Loucy (cell line): ENCODE data around the gene FAM168A.

Experiments used
- H2AFZ ChIP-seq: fragments of 200-600 bp; sonication (generic); 2 replicates; pipeline ENCODE4 v1.6.0; 2016; ENCODE audit warnings: antibody characterized with exemption, mild to moderate bottlenecking, low read length, moderate library complexity
- H3F3A ChIP-seq: fragments of 200-600 bp; 2 replicates; pipeline ENCODE4 v1.6.0; 2016; ENCODE audit warnings: antibody characterized with exemption, low read depth, mild to moderate bottlenecking
- H3K27me3 ChIP-seq: fragments of 200-600 bp; sonication (generic); 2 replicates; pipeline ENCODE4 v1.6.1; 2014; ENCODE audit warnings: low read length, mild to moderate bottlenecking; ENCODE audit not compliant: insufficient read depth, poor library complexity, severe bottlenecking
- H3K36me3 ChIP-seq: fragments of 200-600 bp; sonication (generic); 2 replicates; pipeline ENCODE4 v1.6.1; 2016; ENCODE audit warnings: low read length; ENCODE audit not compliant: insufficient read depth
- H3K4me1 ChIP-seq: fragments of 200-600 bp; sonication (generic); 2 replicates; pipeline ENCODE4 v1.5.1; 2014; ENCODE audit warnings: low read length, mild to moderate bottlenecking; ENCODE audit not compliant: insufficient read depth, poor library complexity, severe bottlenecking
- H3K4me2 ChIP-seq: fragments of 200-600 bp; sonication (generic); 2 replicates; pipeline ENCODE4 v1.6.0; 2014; ENCODE audit warnings: antibody characterized with exemption, low read length, low read depth, mild to moderate bottlenecking; ENCODE audit not compliant: poor library complexity, severe bottlenecking
- H3K4me3 ChIP-seq: fragments of 200-600 bp; sonication (generic); 2 replicates; pipeline ENCODE4 v1.5.1; 2014; ENCODE audit warnings: low read length, mild to moderate bottlenecking, mixed read lengths; ENCODE audit not compliant: poor library complexity, severe bottlenecking
- H3K79me2 ChIP-seq: fragments of 200-600 bp; sonication (generic); 2 replicates; pipeline ENCODE4 v1.6.1; 2014; ENCODE audit warnings: low read length; ENCODE audit not compliant: insufficient read depth
- H3K9ac ChIP-seq: fragments of 200-600 bp; sonication (generic); 2 replicates; pipeline ENCODE4 v1.6.0; 2014; ENCODE audit warnings: mild to moderate bottlenecking, low read depth, low read length, moderate library complexity; ENCODE audit not compliant: poor library complexity, severe bottlenecking
- H3K9me2 ChIP-seq: fragments of 200-600 bp; sonication (generic); replicated peaks from 2 replicates; pipeline ENCODE4 v1.6.1; 2016; ENCODE audit warnings: low read depth, low read length, mixed read lengths
- H3K9me3 ChIP-seq: fragments of 200-600 bp; sonication (generic); 2 replicates; pipeline ENCODE4 v1.6.1; 2014; ENCODE audit warnings: mild to moderate bottlenecking, antibody characterized with exemption, low read length, low read depth; ENCODE audit not compliant: insufficient read depth
- H4K20me1 ChIP-seq: fragments of 200-600 bp; sonication (generic); 2 replicates; pipeline ENCODE4 v1.6.0; 2014; ENCODE audit warnings: antibody characterized with exemption, low read length, mild to moderate bottlenecking; ENCODE audit not compliant: insufficient read depth, poor library complexity, severe bottlenecking
- EZH2phosphoT487 ChIP-seq: fragments of 200-600 bp; IDR thresholded peaks from 2 replicates; pipeline ENCODE4 v1.6.1; 2018; ENCODE audit warnings: antibody characterized with exemption, mild to moderate bottlenecking, moderate library complexity, borderline replicate concordance
- TF ChIP-seq, protein P1 (sequence below): fragments of 200-600 bp; sonication (generic); conservative IDR thresholded peaks from 2 replicates; pipeline ENCODE4 v1.5.1; 2014; ENCODE audit warnings: mild to moderate bottlenecking, antibody characterized with exemption, low read length

The FAM168A gene

DNA sequence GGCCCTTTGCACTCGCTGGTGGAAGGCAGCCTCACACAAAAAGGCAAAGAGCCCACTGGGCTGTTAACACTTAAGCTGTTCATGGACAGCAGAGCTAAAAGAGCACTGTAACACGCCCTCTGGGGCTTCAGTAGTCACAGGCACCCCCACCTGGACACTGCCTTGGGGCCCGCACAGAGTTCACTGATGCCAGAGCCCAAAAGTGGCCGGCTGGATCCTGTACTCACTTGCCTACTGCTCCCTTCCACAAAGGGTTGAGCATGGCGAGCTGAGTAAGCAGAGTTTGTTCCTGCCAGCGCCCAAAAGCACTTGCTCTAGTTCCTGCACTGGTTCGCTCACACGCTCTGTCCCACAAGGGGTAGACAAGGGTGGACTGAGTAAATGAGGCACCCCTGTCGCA lies 142.9 kb downstream of the FAM168A start:
- Histone ChIP-seq H4K20me1 (peaks cover 2% of the 10 kb centered on the region), H3K36me3 (no peaks in the 10 kb centered on the region), H3K9me3 (no peaks in the 10 kb centered on the region), H3K4me2 (no peak overlapping the region), H3K9me2 (no peaks in the 10 kb centered on the region), H2AFZ (no peak overlapping the region), H3F3A (no peaks in the 10 kb centered on the region), H3K4me3 (no peak overlapping the region), H3K27me3 (no peaks in the 10 kb centered on the region), H3K9ac (no peak overlapping the region), H3K79me2 (0 out of 2 replicates have a peak, but pooled peaks cover 3% of the 10 kb centered on the region), H3K4me1 (no peaks in the 10 kb centered on the region)
- TF ChIP-seq, protein P1, sequence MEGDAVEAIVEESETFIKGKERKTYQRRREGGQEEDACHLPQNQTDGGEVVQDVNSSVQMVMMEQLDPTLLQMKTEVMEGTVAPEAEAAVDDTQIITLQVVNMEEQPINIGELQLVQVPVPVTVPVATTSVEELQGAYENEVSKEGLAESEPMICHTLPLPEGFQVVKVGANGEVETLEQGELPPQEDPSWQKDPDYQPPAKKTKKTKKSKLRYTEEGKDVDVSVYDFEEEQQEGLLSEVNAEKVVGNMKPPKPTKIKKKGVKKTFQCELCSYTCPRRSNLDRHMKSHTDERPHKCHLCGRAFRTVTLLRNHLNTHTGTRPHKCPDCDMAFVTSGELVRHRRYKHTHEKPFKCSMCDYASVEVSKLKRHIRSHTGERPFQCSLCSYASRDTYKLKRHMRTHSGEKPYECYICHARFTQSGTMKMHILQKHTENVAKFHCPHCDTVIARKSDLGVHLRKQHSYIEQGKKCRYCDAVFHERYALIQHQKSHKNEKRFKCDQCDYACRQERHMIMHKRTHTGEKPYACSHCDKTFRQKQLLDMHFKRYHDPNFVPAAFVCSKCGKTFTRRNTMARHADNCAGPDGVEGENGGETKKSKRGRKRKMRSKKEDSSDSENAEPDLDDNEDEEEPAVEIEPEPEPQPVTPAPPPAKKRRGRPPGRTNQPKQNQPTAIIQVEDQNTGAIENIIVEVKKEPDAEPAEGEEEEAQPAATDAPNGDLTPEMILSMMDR = no peak
- TF ChIP-seq EZH2phosphoT487 = no peak

DNA sequence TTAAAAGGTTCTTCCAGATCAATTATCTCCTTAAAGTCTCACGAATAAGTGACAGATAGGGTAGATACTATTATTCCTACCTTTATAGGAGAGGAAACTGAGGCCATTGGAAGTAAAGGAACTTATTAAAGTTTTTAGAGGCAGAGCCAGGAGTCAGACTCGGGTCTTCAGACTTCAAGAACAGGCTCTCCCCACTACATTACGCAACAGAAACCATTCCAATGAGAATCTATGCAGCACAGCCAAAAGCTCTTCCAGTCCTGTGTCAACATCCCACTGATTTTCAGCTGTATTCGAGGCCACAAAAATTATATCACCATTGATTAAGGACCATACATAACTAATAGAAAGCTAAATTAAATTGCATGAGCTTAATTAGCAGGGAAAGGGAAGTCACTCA lies 144.3 kb downstream of the FAM168A start:
- Histone ChIP-seq H3K36me3 (0 out of 2 replicates have a peak, but pooled peaks cover 5% of the 10 kb centered on the region), H3K4me2 (no peak overlapping the region), H3K9me3 (no peaks in the 10 kb centered on the region), H3K9me2 (no peaks in the 10 kb centered on the region), H4K20me1 (peaks cover 3% of the 10 kb centered on the region), H3K4me3 (no peak overlapping the region), H3K4me1 (no peaks in the 10 kb centered on the region), H2AFZ (no peak overlapping the region), H3K9ac (no peak overlapping the region), H3K27me3 (no peaks in the 10 kb centered on the region), H3K79me2 (0 out of 2 replicates have a peak, but pooled peaks cover 3% of the 10 kb centered on the region), H3F3A (no peaks in the 10 kb centered on the region)
- TF ChIP-seq EZH2phosphoT487 = no peak
- TF ChIP-seq, protein P1 = no peak

DNA sequence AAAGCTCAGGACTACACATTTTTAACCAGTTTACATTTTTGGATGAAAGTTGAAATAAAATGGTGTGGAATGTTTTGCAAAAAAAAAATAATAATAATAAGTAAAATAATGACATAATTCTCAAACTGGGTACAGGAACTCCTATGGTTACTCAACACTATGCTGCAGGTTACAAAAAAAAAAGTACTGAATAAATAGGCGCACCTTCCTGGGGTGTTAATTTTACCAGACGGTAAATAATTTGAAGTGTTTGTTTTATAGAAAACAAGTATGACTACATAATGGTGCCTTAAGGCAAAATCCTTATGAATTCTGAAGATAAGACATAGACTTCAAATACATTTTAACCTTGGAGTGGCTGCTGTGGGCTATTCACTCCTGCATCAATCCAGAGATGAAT lies 145.2 kb downstream of the FAM168A start:
- no peak for TF ChIP-seq EZH2phosphoT487
- TF ChIP-seq, protein P1 = no peak

More for the DNA sequence above, 145.2 kb downstream of the FAM168A start:
- H4K20me1 ChIP-seq = peaks cover 3% of the 10 kb centered on the region
- H3K9me3 ChIP-seq = no peaks in the 10 kb centered on the region
- H3K79me2 ChIP-seq = 0 out of 2 replicates have a peak, but pooled peaks cover 3% of the 10 kb centered on the region
- H3K36me3 ChIP-seq = 0 out of 2 replicates have a peak, but pooled peaks cover 5% of the 10 kb centered on the region
- H3K4me3 ChIP-seq = no peak overlapping the region
- H3K9me2 ChIP-seq = no peaks in the 10 kb centered on the region
- no peaks in the 10 kb centered on the region for H3F3A ChIP-seq
- no peak overlapping the region for H2AFZ ChIP-seq
- no peaks in the 10 kb centered on the region for H3K27me3 ChIP-seq
- no peak overlapping the region for H3K9ac ChIP-seq
- H3K4me2 ChIP-seq = no peak overlapping the region
- H3K4me1 ChIP-seq = no peaks in the 10 kb centered on the region
